ENCODE data around the gene GRAMD4.
"Not testable (repeated sequence)": the region's sequence is repeated elsewhere in the genome, so short reads cannot be mapped to it uniquely, and the experiment has no call there.

GRAMD4 gene

DNA sequence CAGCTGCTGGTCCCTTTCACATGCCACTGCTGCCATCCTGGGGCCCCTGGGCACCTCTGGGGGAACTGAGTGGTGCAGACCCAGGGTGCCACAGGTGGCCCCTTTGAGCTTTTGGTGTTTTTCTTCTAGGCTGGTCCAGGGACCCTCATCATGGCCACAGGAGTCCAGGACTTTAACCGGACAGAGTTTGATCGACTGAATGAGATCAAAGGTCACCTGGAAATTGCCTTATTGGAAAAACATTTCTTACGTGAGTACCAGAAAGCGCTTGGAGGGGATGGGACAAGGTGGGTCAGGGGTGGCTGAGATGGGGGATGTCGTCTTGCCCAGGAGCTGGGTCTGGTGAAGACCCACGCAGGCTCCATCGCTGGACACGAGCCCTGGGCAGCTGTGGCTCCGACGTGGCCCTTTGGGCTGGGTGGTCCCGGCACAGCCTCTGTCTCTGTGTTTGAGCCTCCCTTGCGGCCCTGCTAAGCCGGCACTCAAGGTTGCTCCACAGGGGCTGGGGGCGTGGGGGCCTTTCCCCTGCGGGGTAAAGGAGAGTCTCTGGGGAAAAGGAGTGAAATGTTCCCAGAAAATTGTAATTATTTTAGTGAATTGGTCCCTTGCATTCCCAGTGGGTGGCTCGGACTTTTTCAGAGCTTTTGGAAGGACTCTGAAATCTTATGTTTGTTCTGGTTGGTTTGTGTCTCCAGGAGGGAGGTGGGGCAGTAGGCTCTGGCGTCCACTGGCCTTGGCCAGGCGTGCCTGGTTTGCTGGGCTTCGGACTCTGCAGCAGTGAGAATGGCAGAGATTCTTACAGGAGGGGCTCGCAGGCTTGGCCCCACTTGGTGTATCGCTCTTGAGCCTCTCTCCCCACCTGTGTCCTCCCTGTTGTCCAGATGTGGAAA is 17.8 kb downstream of the GRAMD4 start:
- no peak overlapping the region for H3K4me3 ChIP-seq (ENCODE audit: low read length)
- TF ChIP-seq, protein P1, sequence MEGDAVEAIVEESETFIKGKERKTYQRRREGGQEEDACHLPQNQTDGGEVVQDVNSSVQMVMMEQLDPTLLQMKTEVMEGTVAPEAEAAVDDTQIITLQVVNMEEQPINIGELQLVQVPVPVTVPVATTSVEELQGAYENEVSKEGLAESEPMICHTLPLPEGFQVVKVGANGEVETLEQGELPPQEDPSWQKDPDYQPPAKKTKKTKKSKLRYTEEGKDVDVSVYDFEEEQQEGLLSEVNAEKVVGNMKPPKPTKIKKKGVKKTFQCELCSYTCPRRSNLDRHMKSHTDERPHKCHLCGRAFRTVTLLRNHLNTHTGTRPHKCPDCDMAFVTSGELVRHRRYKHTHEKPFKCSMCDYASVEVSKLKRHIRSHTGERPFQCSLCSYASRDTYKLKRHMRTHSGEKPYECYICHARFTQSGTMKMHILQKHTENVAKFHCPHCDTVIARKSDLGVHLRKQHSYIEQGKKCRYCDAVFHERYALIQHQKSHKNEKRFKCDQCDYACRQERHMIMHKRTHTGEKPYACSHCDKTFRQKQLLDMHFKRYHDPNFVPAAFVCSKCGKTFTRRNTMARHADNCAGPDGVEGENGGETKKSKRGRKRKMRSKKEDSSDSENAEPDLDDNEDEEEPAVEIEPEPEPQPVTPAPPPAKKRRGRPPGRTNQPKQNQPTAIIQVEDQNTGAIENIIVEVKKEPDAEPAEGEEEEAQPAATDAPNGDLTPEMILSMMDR (conservative IDR thresholded peaks at IDR 0.05; ENCODE audit: low read depth, low read length): no peak
- no peak for DNase-seq (ENCODE audit: low read depth)

GRCh38 chr22:46638601-46639431 is 18.6 kb downstream of the GRAMD4 start:
- no peak overlapping the region for H3K4me3 ChIP-seq (ENCODE audit: low read length)
- TF ChIP-seq, protein P1 (conservative IDR thresholded peaks at IDR 0.05; ENCODE audit: low read depth, low read length): no peak
- DNase-seq (ENCODE audit: low read depth): no peak

GRCh38 chr22:46639843-46640242 is 19.7 kb downstream of the GRAMD4 start:
- no peak overlapping the region for H3K4me3 ChIP-seq (ENCODE audit: low read length)
- TF ChIP-seq, protein P1 (conservative IDR thresholded peaks at IDR 0.05; ENCODE audit: low read depth, low read length): no peak
- no peak for DNase-seq (ENCODE audit: low read depth)

GRCh38 chr22:46640293-46641055 is 20.3 kb downstream of the GRAMD4 start:
- H3K4me3 ChIP-seq (ENCODE audit: low read length): no peak overlapping the region
- no peak for DNase-seq (ENCODE audit: low read depth)
- TF ChIP-seq, protein P1 (conservative IDR thresholded peaks at IDR 0.05; ENCODE audit: low read depth, low read length): no peak

DNA sequence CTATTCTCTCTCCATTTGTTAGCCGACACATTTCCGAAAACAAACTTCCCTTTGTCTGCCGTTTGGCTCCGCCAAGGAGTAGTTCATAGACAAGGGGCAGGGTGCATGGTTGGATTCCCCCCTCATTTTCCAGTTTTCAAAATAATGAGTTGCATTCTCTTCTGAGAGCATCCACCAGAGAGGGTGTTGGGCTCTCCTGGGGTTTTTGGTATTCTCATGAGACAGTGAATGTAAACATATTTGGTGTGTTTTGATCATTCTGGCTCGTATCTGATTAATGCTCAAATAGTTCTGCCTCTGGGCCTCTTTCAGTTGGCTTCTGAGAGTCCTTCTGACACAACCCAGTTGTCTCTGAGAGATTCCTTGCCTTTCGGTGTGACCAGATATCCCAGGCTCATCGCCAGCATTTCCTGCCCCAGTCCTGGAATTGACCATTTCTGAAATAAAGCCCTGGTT is 21.7 kb downstream of the GRAMD4 start:
- DNase-seq (ENCODE audit: low read depth): no peak
- TF ChIP-seq, protein P1 (conservative IDR thresholded peaks at IDR 0.05; ENCODE audit: low read depth, low read length): no peak
- no peak overlapping the region for H3K4me3 ChIP-seq (ENCODE audit: low read length)

DNA sequence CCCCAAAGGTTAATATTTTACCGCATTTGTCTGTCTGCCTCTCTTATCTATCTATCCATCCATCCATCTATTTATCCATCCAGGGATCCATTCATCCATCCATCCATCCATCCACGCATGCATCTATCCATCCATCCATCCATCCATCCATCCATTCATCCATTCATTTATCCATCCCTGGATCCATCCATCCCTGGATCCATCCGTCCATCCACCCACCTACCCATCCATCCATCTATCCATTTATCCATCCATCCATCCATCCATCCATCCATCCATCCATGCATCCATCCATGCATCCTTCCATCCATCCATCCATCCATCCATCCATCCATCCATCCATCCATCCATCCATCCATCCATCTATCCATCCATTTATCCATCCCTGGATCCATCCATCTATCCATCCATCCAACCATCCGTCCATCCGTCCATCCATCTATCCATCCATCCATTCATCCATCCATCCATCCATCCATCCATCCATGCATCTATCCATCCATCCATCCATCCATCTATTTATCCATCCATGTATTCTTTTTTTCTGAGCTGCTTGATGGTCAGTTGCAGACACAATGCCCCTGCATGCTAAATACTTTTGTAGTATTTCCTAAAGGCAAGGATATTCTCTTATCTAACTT is 22.8 kb downstream of the GRAMD4 start:
- not testable (repeated sequence) for H3K4me3 ChIP-seq (ENCODE audit: low read length); DNase-seq (ENCODE audit: low read depth)

Data from retinal pigment epithelial cell (primary cell).